Measurements from ENCODE around the gene CD300LB.
"Not testable (repeated sequence)": the region's sequence is repeated elsewhere in the genome, so short reads cannot be mapped to it uniquely, and the experiment has no call there.

CD300LB gene

GRCh38 chr17:74531231-74531761, at the start of gene CD300LB:
Gene CD300LB, minus strand, starts transcription at chr17:74531475. Its CDS starts 125 bp downstream, at chr17:74531350.
- DNase-seq: peak; percentile 41

- DNase-seq: no peak
Measured at GRCh38 chr17:74579900-74580299, 48.6 kb upstream of the CD300LB start.

- DNase-seq: no peak
Measured at GRCh38 chr17:74578979-74579378, 47.7 kb upstream of the CD300LB start.

- no peak for DNase-seq
Measured at GRCh38 chr17:74574489-74575142, 43.3 kb upstream of the CD300LB start.

GRCh38 chr17:74573635-74574034, 42.4 kb upstream of the CD300LB start:
- DNase-seq: not testable (repeated sequence)

- DNase-seq: no peak
Measured at GRCh38 chr17:74573169-74573568, 41.9 kb upstream of the CD300LB start.

GRCh38 chr17:74571621-74572270, 40.5 kb upstream of the CD300LB start:
- DNase-seq: no peak

GRCh38 chr17:74569020-74570003, 38.0 kb upstream of the CD300LB start:
- peak; percentile 95 for DNase-seq

GRCh38 chr17:74568106-74568873, 37.0 kb upstream of the CD300LB start:
- DNase-seq: no peak

GRCh38 chr17:74567397-74567796, 36.1 kb upstream of the CD300LB start, which contains the start of gene CD300H:
Gene CD300H, minus strand, starts transcription at chr17:74567509.
- no peak for DNase-seq

GRCh38 chr17:74566132-74566753, 35.0 kb upstream of the CD300LB start:
- peak; percentile 82 for DNase-seq

GRCh38 chr17:74565126-74565525, 33.9 kb upstream of the CD300LB start:
- no peak for DNase-seq

GRCh38 chr17:74563358-74563757, 32.1 kb upstream of the CD300LB start:
- DNase-seq: no peak

- DNase-seq: no peak
Measured at GRCh38 chr17:74561586-74561985, 30.3 kb upstream of the CD300LB start.

- DNase-seq: no peak
Measured at GRCh38 chr17:74558882-74559519, 27.7 kb upstream of the CD300LB start.

- not testable (repeated sequence) for DNase-seq
Measured at GRCh38 chr17:74558402-74558801, 27.1 kb upstream of the CD300LB start.

GRCh38 chr17:74555427-74555940, 24.2 kb upstream of the CD300LB start:
- DNase-seq: no peak

- DNase-seq: no peak
Measured at GRCh38 chr17:74554909-74555308, 23.6 kb upstream of the CD300LB start.

GRCh38 chr17:74552037-74552436, 20.8 kb upstream of the CD300LB start:
- DNase-seq: no peak

- no peak for DNase-seq
Measured at GRCh38 chr17:74550602-74551001, 19.3 kb upstream of the CD300LB start.

GRCh38 chr17:74549343-74549742, 18.1 kb upstream of the CD300LB start:
- DNase-seq: no peak

Data from islet precursor cell (in vitro differentiated cells).